ENCODE data around the gene PITRM1. TPM values are rescaled to one million over a fixed set of nuclear protein-coding genes. Genes with fewer than 3 reads are reported as not detected.
A peak's percentile ranks its signal among the peaks of the same experiment; 100 is the strongest.
"Not testable (repeated sequence)": the region's sequence is repeated elsewhere in the genome, so short reads cannot be mapped to it uniquely, and the experiment has no call there.

The PITRM1 gene
- total RNA-seq, 1 experiment from 2014 or later: 61.2 TPM

- H3K4me3 ChIP-seq: no peak overlapping the region
- H3K9me3 ChIP-seq: no peaks in the 10 kb centered on the region
- peaks cover 28% of the 10 kb centered on the region for H3K27me3 ChIP-seq
- H3K36me3 ChIP-seq: no peaks in the 10 kb centered on the region
- no peak for DNase-seq
These were observed 7.9 kb upstream of the PITRM1 start for GRCh38 chr10:3180355-3181025.

GRCh38 chr10:3179174-3179573 lies 6.6 kb upstream of the PITRM1 start:
- DNase-seq: no peak

DNA sequence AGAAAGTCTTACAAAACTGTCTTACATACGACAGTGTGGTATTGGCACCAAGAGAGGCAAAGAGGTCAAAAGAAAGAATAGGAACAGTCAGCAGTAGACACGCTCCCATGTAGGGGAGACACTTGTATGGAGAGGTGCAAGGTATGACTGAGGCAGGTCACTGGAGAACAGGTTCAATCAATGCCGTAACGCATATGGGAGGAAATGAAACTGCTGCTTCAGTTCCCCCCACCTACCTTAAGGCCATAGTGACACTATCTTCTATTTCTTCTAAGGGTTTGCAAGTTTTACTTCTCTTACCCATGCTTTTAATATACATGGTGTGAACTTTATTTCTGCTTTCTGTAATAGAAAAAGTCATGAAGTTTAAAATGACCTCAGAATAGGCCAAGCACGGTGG lies 5.5 kb upstream of the PITRM1 start:
- Histone ChIP-seq H3K9me3 (no peaks in the 10 kb centered on the region), H3K36me3 (no peaks in the 10 kb centered on the region), H3K4me3 (no peak overlapping the region), H3K27me3 (peaks cover 25% of the 10 kb centered on the region)
- DNase-seq: no peak

More at GRCh38 chr10:3179174-3179573, 6.6 kb upstream of the PITRM1 start:
- Histone ChIP-seq H3K9me3 (no peaks in the 10 kb centered on the region), H3K4me3 (no peak overlapping the region), H3K36me3 (no peaks in the 10 kb centered on the region), H3K27me3 (peaks cover 28% of the 10 kb centered on the region)

- H3K4me3 ChIP-seq: peak overlapping the region; percentile 47
- no peak for DNase-seq
- H3K27me3 ChIP-seq: peaks cover 12% of the 10 kb centered on the region
- H3K9me3 ChIP-seq: no peaks in the 10 kb centered on the region
- H3K36me3 ChIP-seq: peaks cover 17% of the 10 kb centered on the region
These were observed 743 bp upstream of the PITRM1 start for GRCh38 chr10:3173171-3173878.

DNA sequence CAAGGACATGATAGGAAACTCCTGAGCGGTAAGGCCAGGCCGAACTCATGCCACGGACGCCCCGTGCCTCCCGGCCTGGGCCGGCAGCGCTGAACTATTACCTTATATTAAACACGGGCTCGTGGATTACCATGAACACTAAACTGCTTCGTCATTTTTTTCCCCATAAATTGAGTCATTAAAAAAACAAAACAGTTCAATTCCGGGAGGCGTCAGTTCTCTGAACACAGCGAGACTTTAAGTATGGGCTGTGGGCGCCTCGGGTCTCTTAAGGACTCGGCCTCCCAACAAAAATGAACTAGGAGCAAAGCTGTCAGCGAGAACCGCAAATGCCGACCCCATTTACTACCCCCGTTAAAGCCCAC lies 519 bp downstream of the PITRM1 start:
- peaks cover 9% of the 10 kb centered on the region for H3K27me3 ChIP-seq
- H3K9me3 ChIP-seq: no peaks in the 10 kb centered on the region
- peak; percentile 28 for DNase-seq
- peak overlapping the region; percentile 90 for H3K4me3 ChIP-seq
- peaks cover 20% of the 10 kb centered on the region for H3K36me3 ChIP-seq

DNA sequence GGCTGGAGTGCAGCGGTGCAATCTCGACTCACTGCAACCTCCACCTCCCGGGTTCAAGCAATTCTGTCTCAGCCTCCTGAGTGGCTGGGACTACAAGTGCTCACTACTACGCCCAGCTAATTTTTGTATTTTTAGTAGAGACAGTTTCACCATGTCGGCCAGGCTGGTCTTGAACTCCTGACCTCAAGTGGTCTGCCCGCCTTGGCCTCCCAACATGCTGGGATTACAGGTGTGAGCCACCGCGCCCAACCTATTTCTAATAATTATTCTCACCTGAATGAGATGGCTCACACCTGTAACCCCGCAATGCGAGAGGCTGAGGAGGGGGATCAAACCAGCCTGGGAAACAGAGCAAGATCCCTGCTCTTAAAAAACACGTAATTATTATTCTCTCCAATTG lies 1.1 kb downstream of the PITRM1 start:
- DNase-seq, H3K27me3 ChIP-seq, H3K9me3 ChIP-seq: not testable (repeated sequence)
- Histone ChIP-seq H3K36me3 (peaks cover 25% of the 10 kb centered on the region), H3K4me3 (peak overlapping the region; percentile 90)

- no peak for DNase-seq
- Histone ChIP-seq H3K27me3 (no peaks in the 10 kb centered on the region), H3K9me3 (no peaks in the 10 kb centered on the region), H3K36me3 (peaks cover 41% of the 10 kb centered on the region), H3K4me3 (no peak overlapping the region)
These were observed 2.9 kb downstream of the PITRM1 start for GRCh38 chr10:3169673-3170072.

DNA sequence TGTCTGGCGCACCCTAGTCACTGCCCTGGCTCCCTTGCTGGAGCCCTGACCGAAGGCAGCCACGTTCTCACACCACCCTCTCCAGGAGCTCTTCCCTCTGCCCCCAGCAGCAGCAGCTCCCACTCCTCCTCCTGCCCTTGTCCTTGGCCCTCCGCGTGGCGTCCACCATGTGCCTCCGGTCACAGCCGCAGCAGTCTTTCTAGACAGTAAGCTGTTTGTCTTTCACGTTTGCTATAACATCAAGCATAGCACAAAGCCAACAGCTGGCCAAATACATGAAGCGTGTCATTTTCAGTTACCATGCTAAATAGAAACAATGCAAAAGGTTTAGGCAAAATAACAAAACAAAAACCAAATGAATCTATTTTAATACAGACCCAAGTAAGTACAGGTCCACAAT lies 3.3 kb downstream of the PITRM1 start:
- Histone ChIP-seq H3K27me3 (no peaks in the 10 kb centered on the region), H3K4me3 (no peak overlapping the region), H3K36me3 (peaks cover 45% of the 10 kb centered on the region), H3K9me3 (no peaks in the 10 kb centered on the region)
- DNase-seq: no peak

DNA sequence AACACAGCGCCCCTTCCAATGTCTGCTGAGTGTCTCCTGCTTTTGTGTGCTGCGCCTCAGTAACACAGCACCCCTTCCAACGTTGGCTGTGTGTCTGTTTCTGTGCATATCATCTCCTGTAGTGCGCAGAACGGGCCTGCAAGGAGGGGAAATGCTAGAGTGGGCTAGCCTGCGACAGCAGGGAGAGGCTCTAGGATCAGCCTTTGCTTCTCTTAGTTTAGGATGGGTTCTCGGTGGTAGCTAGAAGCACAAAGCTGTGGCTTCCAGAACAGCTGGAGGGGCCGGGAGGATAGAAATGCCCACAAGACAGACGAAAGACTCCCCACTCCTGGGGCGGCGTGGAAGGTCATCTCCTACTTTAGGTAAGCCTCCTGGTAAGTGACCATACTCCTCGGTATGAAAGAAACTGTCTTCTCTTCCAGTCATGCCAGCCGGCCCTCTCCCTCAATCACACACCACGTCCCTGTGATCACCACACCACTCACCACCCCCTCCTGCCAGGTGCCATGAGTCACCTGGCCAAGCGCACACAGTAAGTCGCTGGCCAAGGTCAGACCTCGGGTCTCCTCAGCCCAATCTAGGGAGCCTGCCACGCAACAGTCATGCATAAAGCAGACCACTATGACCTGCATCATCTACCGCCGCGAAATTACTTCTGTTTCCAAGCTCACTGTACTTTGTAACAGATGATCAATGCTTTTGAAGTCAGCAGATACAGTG lies 4.8 kb downstream of the PITRM1 start:
- no peak for DNase-seq
- H3K27me3 ChIP-seq: no peaks in the 10 kb centered on the region
- H3K9me3 ChIP-seq: no peaks in the 10 kb centered on the region
- H3K4me3 ChIP-seq: no peak overlapping the region
- H3K36me3 ChIP-seq: peaks cover 59% of the 10 kb centered on the region

DNA sequence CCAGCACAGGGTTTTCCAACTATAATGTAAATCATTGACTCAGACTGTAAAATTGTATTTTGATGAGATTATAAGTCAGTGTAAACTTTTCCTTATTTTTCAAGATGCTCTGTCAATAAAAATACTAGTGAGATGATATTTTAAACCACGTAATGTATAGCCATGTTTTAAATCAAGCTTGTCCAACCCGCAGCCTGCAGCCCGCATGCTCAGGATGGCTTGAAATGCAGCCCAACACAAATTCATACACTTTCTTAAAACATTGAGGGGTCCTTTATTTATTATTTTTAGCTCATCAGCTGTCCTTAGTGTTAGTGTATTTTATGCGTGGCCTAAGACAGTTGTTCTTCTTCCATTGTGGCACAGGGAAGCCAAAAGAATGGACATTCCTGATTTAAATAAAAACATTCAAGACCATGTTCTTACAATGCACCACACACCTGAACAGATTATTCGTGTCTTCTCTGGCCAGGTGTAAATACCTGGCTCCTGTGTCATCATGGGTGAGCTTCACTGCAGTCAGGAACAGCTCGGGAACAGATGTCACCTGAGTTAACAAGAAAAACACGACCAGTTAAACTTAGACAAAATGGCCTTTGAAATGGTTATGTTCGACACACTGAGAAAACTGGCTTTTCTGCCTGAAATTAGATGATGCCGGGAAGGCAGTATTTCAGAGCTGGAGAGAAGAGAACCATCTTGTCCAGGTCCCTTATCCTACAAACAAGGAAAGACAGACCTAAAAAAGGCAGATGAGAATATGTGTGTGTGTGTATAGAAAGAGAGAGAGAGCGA lies 5.9 kb downstream of the PITRM1 start:
- Histone ChIP-seq H3K9me3 (no peaks in the 10 kb centered on the region), H3K4me3 (no peak overlapping the region), H3K36me3 (peaks cover 66% of the 10 kb centered on the region), H3K27me3 (no peaks in the 10 kb centered on the region)
- no peak for DNase-seq

- no peak for DNase-seq
- Histone ChIP-seq H3K36me3 (peaks cover 66% of the 10 kb centered on the region), H3K4me3 (no peak overlapping the region)
These were observed 7.4 kb downstream of the PITRM1 start for GRCh38 chr10:3165196-3165595.

DNA sequence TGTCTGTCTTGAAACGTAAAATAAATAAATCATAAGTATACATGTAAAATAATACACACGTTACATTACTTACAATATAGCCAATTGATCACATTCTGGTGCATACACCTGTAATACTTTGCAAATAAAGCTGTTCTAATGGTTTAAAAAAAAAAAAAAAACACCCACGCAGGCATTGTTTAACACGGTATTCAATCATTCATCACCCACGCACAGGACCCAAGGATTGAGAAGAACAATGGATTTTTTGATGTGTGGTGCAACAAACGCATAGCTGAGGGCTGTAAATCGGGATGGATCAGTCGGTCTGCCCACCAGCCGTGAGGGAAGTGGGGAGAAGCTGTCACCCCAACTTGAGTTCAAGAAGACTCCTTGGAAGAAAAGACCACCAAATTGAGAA lies 8.7 kb downstream of the PITRM1 start:
- no peak overlapping the region for H3K4me3 ChIP-seq
- no peaks in the 10 kb centered on the region for H3K27me3 ChIP-seq
- peaks cover 66% of the 10 kb centered on the region for H3K36me3 ChIP-seq
- no peaks in the 10 kb centered on the region for H3K9me3 ChIP-seq
- DNase-seq: no peak

More at GRCh38 chr10:3165196-3165595, 7.4 kb downstream of the PITRM1 start:
- Histone ChIP-seq H3K27me3 (no peaks in the 10 kb centered on the region), H3K9me3 (no peaks in the 10 kb centered on the region)

- Histone ChIP-seq H3K36me3 (peaks cover 75% of the 10 kb centered on the region), H3K27me3 (no peaks in the 10 kb centered on the region), H3K9me3 (no peaks in the 10 kb centered on the region), H3K4me3 (no peak overlapping the region)
- DNase-seq: no peak
These were observed 10.0 kb downstream of the PITRM1 start for GRCh38 chr10:3162533-3162932.

- H3K27me3 ChIP-seq: no peaks in the 10 kb centered on the region
- no peaks in the 10 kb centered on the region for H3K9me3 ChIP-seq
- DNase-seq: no peak
- H3K4me3 ChIP-seq: no peak overlapping the region
- peaks cover 82% of the 10 kb centered on the region for H3K36me3 ChIP-seq
These were observed 13.4 kb downstream of the PITRM1 start for GRCh38 chr10:3159152-3159551.

DNA sequence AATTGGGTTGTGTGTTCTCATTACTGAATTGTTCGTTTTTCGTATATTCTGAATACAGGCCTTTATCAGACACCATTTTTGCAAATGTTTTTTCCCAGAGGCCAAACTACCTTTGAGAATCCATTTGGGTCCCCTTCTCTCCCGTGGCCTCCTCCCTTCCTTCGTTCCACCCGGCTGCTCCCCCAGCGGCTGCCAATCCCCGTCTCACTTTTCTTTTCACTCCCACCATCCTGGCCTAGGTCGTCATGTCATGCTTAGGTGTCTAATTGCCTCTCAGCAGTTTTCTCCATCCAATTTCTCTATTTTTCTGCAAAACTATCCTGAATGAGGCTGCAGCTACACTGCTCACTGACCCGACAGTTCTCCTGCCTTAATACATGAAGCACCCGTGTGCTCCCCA lies 17.9 kb downstream of the PITRM1 start:
- Histone ChIP-seq H3K9me3 (no peaks in the 10 kb centered on the region), H3K36me3 (peaks cover 74% of the 10 kb centered on the region), H3K4me3 (no peak overlapping the region)

GRCh38 chr10:3152566-3152935 lies 20.0 kb downstream of the PITRM1 start:
- Histone ChIP-seq H3K36me3 (peaks cover 74% of the 10 kb centered on the region), H3K4me3 (no peak overlapping the region), H3K9me3 (no peaks in the 10 kb centered on the region), H3K27me3 (no peaks in the 10 kb centered on the region)
- no peak for DNase-seq

More for the DNA sequence above, 17.9 kb downstream of the PITRM1 start:
- DNase-seq: no peak
- no peaks in the 10 kb centered on the region for H3K27me3 ChIP-seq

Measured in MG63 (cell line).